ENCODE measurements around the gene PLA2G7.

DNA sequence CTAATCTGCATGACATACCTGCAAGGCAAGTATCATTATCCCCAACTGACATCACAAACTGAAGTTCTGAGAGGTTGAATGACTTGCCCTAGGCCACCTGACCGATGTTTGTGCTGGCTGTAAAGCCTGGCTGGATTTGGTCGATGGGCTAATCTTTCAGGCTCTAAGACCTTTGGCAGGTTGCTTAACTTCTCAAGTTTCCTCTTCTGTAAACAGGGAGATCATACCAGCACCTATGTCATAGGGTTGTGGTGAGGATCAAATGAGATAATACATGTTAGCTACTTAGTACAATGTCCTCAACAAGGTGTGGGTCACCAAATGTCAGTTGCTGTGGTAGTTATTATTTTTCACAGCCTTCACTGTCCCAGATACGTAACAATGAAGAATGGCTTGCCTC is 25.8 kb upstream of the PLA2G7 start:
- TF ChIP-seq POLR2A (IDR thresholded peaks at IDR 0.05) (no peak), CTCF (IDR thresholded peaks at IDR 0.05) (no peak), EP300 (IDR thresholded peaks at IDR 0.05) (no peak)

Measured in tibial nerve (tissue), 4 donors.